Body of pancreas (tissue), 4 donors: ENCODE results near the gene UBR4. TPM values are rescaled to one million over a fixed set of nuclear protein-coding genes. Genes with fewer than 3 reads are reported as not detected.

Experiments used
- ATAC-seq: fragments of 150-250 bp; one replicate; pipeline ENCODE4 v1.9.1; 2016
- DNase-seq, 4 donors: peaks; one replicate each; pipeline ENCODE4 v3.0.0-alpha.2; 2019
- H3K27ac ChIP-seq, 4 donors: fragments of 200-600 bp; sonication (generic); 1 replicate in 3 of 4; 2 replicates in 1 of 4; pipeline versions ENCODE4 v1.5.1 to v1.6.1; 2016 to 2019; ENCODE audit warnings: mild to moderate bottlenecking in 1 of 4, mixed read lengths in 1 of 4, moderate library complexity in 1 of 4
- H3K27me3 ChIP-seq, 2 donors: fragments of 200-600 bp; sonication (generic); one replicate each; pipeline ENCODE4 v1.6.0; 2016; ENCODE audit warnings: mild to moderate bottlenecking in 1 of 2
- H3K36me3 ChIP-seq, 2 donors: fragments of 200-600 bp; sonication (generic); replicated peaks in 1 of 2; 2 replicates each; pipeline ENCODE4 v1.5.1; 2016; ENCODE audit warnings: low read depth in 2 of 2; ENCODE audit not compliant: insufficient read depth in 1 of 2
- H3K4me1 ChIP-seq: fragments of 200-600 bp; sonication (generic); one replicate; pipeline ENCODE4 v1.6.0; 2016
- H3K4me3 ChIP-seq, 2 donors: fragments of 200-600 bp; sonication (generic); 1 replicate in 1 of 2; 2 replicates in 1 of 2; pipeline ENCODE4 v1.5.1; 2016 to 2019
- H3K9me3 ChIP-seq, 3 donors: fragments of 200-600 bp; sonication (generic); 1 replicate in 2 of 3; 2 replicates in 1 of 3; pipeline ENCODE4 v1.5.1; 2016
- POLR2A ChIP-seq, 3 donors: fragments of 450-650 bp; IDR thresholded peaks; one replicate each; pipeline ENCODE4 v1.6.1; 2016; ENCODE audit warnings: antibody characterized with exemption in 3 of 3, mild to moderate bottlenecking in 2 of 3
- WGBS, 2 donors: methylation state at CpG; one replicate each; pipeline ENCODE4 v1.1.5; 2017; 5-methylcytosine and 5-hydroxymethylcytosine counted together
- intact Hi-C: fragments of 100-400 bp; cut with DNase I; formaldehyde crosslinking; loops from one replicate; pipeline ENCODE4 v1.15.1; 2023
- total RNA-seq, 2 donors: library from RNA; depleted of rRNA; stranded (reverse); fragments of >200 nt; gene quantifications; one replicate each; pipeline ENCODE4 v1.1.0, GENCODE V29; 2016
- TF ChIP-seq, protein P1 (sequence below), 7 experiments: fragments of 450-650 bp in 4 of 7; fragments of 200-600 bp in 3 of 7; sonication (generic) in 3 of 7; IDR thresholded peaks; one replicate each; pipeline ENCODE4 v1.5.1; 2016 to 2019; ENCODE audit warnings: antibody characterized with exemption in 7 of 7

UBR4 gene
- total RNA-seq, 2 donors from 2014 or later: 84.4 to 87.4 TPM

DNA sequence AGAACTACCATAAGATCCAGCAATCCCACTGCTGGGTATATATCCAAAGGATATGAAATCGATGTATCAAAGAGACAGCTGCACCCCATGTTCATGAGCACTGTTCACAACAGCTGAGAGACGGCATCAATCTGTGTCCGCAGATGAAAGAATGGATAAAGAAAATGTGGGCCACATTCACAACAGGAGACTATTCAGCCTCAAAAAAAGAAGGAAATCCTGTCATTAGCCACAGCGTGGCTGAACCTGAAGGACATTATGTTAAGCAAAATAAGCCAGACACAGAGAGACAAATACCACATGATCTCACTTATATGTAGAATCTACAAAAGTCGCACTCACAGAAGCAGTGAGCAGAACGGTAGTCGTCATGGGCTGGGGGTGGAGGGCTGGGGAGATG, 154.4 kb downstream of the UBR4 start:
- intact Hi-C loops: no loop called here
- no peak overlapping the region for H3K4me3 ChIP-seq
- H3K27me3 ChIP-seq: no peaks in the 10 kb centered on the region
- no peaks in the 10 kb centered on the region for H3K36me3 ChIP-seq
- no peak for ATAC-seq
- DNase-seq: no peak
- WGBS, 2 donors: 57 to 59% methylated on average over 7 of the region's 7 CpGs
- H3K9me3 ChIP-seq: no peaks in the 10 kb centered on the region
- no peak overlapping the region for H3K27ac ChIP-seq
- TF ChIP-seq, protein P1, sequence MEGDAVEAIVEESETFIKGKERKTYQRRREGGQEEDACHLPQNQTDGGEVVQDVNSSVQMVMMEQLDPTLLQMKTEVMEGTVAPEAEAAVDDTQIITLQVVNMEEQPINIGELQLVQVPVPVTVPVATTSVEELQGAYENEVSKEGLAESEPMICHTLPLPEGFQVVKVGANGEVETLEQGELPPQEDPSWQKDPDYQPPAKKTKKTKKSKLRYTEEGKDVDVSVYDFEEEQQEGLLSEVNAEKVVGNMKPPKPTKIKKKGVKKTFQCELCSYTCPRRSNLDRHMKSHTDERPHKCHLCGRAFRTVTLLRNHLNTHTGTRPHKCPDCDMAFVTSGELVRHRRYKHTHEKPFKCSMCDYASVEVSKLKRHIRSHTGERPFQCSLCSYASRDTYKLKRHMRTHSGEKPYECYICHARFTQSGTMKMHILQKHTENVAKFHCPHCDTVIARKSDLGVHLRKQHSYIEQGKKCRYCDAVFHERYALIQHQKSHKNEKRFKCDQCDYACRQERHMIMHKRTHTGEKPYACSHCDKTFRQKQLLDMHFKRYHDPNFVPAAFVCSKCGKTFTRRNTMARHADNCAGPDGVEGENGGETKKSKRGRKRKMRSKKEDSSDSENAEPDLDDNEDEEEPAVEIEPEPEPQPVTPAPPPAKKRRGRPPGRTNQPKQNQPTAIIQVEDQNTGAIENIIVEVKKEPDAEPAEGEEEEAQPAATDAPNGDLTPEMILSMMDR (IDR thresholded peaks at IDR 0.05): no peak
- no peak for TF ChIP-seq POLR2A (IDR thresholded peaks at IDR 0.05)
- H3K4me1 ChIP-seq: peaks cover 9% of the 10 kb centered on the region

DNA sequence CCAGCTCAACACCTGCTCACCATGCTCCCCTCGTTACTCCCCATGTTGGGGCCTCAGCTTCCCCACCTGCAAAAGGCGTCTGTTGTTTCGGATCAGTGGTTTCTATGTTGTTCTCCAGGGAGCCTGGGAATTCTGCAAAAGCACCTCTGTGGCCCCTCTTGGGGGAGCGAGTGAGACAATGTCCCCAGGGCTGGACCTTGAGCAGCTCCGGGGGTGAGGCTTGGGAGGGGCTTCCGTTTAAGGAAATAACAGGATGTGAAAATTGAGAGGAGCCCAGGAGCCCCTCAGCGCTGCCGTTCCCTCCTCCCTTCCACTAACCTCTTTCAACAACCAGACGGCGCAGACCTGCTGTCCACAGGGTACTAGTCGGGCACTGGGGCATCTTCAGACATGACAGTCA, 155.1 kb downstream of the UBR4 start:
- Histone ChIP-seq H3K27me3 (no peaks in the 10 kb centered on the region), H3K27ac (no peak overlapping the region), H3K9me3 (no peaks in the 10 kb centered on the region), H3K4me1 (peaks cover 11% of the 10 kb centered on the region), H3K36me3 (no peaks in the 10 kb centered on the region), H3K4me3 (no peak overlapping the region)
- no peak for ATAC-seq
- DNase-seq: no peak
- 45 to 70% methylated on average over 9 to 11 of the region's 11 CpGs for WGBS, 2 donors
- TF ChIP-seq, protein P1 (IDR thresholded peaks at IDR 0.05): no peak
- no peak for TF ChIP-seq POLR2A (IDR thresholded peaks at IDR 0.05)
- intact Hi-C loops: no loop called here

DNA sequence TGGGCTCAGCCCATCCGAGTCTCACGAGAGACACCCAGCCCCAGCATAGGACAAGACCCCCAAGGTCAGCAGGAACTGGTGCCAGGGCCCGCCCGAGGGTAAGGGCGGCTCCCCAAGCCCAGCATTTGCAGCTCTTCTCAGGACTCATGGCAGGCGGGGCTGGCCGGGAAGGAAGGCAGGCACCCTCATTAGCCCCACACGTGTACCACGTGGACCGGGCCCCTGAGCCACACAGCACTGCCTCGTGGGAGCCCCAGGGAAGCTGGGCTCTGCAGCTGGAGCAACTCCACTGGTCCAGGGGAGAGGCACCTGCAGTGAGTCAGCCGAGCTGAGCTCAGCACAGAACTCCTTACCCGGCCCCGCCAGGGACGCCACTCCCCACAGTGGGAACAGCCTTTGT, 155.8 kb downstream of the UBR4 start:
- no peak overlapping the region for H3K4me3 ChIP-seq
- intact Hi-C loops: no loop called here
- no peaks in the 10 kb centered on the region for H3K27me3 ChIP-seq
- WGBS, 2 donors: 28 to 65% methylated on average over 4 to 15 of the region's 15 CpGs
- H3K4me1 ChIP-seq: peaks cover 11% of the 10 kb centered on the region
- ATAC-seq (no peak), DNase-seq (no peak)
- TF ChIP-seq POLR2A (IDR thresholded peaks at IDR 0.05): no peak
- TF ChIP-seq, protein P1 (IDR thresholded peaks at IDR 0.05): no peak
- no peak overlapping the region for H3K27ac ChIP-seq
- H3K9me3 ChIP-seq: no peaks in the 10 kb centered on the region
- H3K36me3 ChIP-seq: no peaks in the 10 kb centered on the region

DNA sequence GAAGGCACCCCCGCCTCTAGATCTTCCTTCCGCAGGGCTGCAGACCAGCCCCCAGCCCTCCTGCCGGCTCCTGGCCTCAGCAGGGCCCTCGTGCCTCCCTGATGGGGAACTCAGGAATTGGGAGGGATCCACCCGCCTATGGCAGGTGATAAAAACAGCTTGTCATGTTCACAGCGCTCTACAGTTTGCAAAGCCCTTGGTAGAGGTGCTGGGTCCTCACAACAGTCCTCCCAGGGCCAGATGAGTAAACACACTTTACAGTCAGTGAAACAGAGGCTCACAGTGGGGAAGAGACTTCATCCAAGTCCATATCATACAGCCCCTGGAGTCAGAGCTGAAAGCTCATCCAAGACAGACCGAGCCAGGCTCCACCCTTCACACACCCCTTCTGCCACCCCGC, 156.6 kb downstream of the UBR4 start:
- 74 to 77% methylated on average over 7 to 8 of the region's 8 CpGs for WGBS, 2 donors
- no peak for TF ChIP-seq POLR2A (IDR thresholded peaks at IDR 0.05)
- TF ChIP-seq, protein P1 (IDR thresholded peaks at IDR 0.05): no peak
- H3K4me1 ChIP-seq: peaks cover 11% of the 10 kb centered on the region
- no peak overlapping the region for H3K4me3 ChIP-seq
- DNase-seq (no peak), ATAC-seq (no peak)
- intact Hi-C loops: no loop called here
- H3K27ac ChIP-seq: no peak overlapping the region
- no peaks in the 10 kb centered on the region for H3K36me3 ChIP-seq
- H3K9me3 ChIP-seq: no peaks in the 10 kb centered on the region
- H3K27me3 ChIP-seq: no peaks in the 10 kb centered on the region

DNA sequence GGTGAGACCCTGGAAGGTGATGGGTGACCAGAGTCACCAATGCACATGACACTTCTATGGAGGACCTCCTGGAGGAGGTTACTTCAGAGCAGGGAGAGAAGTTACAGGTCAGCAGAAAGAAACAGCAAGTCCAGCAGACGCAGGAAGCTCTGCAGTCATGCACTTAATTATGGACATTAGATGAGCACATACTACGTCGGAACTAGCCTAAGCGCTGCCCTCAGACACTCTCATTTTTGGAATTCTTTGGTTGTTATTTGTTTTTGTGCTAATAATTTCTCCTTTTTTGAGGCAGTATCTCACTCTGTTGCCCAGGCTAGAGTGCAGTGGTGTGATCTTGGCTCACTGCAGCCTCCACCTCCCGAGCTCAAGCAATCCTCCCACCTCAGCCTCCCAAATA, 160.3 kb downstream of the UBR4 start:
- intact Hi-C loops: no loop called here
- Histone ChIP-seq H3K4me3 (no peak overlapping the region), H3K36me3 (no peaks in the 10 kb centered on the region), H3K9me3 (no peaks in the 10 kb centered on the region), H3K27ac (no peak overlapping the region), H3K27me3 (no peaks in the 10 kb centered on the region), H3K4me1 (peaks cover 32% of the 10 kb centered on the region)
- ATAC-seq (no peak), DNase-seq (no peak)
- TF ChIP-seq POLR2A (IDR thresholded peaks at IDR 0.05): no peak
- TF ChIP-seq, protein P1 (IDR thresholded peaks at IDR 0.05): no peak
- WGBS, 2 donors: 91 to 93% methylated on average over 5 of the region's 5 CpGs
